ENCODE data around the gene MAPK14.
A peak's percentile ranks its signal among the peaks of the same experiment; 100 is the strongest.
"Not testable (repeated sequence)": the region's sequence is repeated elsewhere in the genome, so short reads cannot be mapped to it uniquely, and the experiment has no call there.

Gene MAPK14

DNA sequence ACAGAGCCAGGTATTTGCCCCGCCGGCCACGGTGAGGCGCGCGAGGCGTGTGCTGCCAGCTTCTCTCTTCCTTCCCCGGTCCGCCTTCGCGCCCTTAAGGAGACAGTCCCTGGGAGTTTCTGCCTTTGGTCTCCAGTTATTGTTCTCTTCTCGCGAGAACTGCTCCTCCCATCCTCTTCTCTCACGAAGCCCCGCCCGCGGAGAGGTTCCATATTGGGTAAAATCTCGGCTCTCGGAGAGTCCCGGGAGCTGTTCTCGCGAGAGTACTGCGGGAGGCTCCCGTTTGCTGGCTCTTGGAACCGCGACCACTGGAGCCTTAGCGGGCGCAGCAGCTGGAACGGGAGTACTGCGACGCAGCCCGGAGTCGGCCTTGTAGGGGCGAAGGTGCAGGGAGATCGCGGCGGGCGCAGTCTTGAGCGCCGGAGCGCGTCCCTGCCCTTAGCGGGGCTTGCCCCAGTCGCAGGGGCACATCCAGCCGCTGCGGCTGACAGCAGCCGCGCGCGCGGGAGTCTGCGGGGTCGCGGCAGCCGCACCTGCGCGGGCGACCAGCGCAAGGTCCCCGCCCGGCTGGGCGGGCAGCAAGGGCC is at the start of gene MAPK14:
Gene MAPK14, plus strand, starts transcription at position 308 of the 587 bp plus-strand sequence. CDS start 350 bp downstream, outside the sequence.
- DNase-seq = peak; percentile 99 to 100

DNA sequence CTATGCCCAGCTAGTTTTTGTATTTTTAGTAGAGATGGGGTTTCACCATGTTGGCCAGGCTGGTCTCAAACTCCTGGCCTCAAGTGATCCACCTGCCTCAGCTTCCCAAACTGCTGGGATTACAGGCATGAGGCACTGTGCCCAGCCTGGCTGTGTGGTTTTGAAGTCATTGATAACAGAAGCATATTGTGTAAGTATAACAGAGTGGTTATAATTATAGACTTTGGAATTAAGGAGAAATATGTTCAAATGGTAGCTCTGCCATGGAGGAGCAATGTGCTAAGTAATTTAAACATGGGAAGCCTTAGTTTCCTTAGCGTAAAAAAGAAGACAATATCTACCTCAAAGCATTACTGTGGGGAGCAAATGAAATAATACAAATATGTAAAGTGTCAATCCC is 47.5 kb upstream of the MAPK14 start:
- DNase-seq = not testable (repeated sequence)

DNA sequence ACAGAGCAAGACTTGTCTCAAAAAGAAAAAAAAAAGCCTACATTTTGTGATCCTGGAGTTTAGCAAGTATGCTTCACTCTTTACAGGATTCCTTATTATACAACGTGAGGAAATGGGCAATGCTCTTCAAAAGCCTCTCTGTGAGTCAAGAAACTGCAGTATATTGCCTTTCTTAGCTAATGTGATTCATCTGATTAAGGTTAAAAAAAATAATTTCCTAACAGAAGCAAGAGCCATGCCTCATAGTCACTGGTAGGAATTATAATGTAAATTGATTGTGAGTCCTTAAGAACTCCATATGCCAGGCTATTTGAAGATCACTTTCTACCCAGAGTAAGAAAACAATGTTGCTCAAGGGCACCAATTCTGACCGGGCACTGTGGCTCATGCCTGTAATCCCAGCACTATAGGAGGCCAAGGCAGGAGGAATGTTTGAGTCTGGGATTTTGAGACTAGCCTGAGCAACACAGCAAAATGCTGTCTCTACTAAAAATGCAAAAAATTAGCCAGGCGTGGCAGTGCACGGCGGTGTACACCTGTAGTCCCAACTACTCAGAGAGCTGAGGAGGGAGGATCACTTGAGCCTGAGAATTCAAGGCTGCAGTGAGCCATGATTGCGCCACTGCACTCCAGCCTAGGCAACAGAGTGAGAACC is 46.5 kb upstream of the MAPK14 start:
- DNase-seq = no peak

DNA sequence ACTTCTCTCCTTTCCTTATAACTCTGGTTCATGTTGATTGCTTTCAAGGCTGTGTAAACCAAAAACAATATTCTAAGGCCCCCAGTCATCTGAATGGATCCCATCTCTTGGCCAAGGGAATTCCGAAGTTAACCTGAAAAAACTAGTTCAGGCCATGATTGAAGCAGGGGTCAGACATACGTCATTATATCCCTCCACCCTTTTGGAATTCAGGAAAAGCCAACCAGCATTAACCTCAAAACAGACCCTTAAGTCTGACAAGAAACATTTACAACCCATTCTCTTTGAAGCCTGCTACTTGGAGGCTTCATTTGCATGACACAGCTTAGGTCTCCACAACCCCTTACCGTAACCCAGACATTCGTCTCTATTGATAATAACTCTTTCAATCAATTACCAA is 42.9 kb upstream of the MAPK14 start:
- no peak for DNase-seq

DNA sequence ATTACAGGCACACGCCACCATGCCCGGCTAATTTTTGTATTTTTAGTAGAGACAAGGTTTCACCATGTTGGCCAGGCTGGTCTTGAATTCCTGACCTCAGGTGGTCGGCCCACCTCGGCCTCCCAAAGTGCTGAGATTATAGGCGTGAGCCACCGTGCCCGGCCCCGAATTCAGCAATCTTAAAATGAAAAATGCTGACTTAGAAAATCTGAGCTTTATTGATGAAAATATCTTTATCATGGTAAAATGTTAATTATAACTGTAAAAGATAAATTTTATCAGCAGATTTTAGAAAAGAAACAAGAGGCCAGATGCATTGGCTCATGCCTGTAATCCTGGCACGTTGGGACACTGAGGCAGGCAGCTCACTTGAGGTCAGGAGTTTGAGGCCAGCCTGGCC is 39.6 kb upstream of the MAPK14 start:
- not testable (repeated sequence) for DNase-seq

DNA sequence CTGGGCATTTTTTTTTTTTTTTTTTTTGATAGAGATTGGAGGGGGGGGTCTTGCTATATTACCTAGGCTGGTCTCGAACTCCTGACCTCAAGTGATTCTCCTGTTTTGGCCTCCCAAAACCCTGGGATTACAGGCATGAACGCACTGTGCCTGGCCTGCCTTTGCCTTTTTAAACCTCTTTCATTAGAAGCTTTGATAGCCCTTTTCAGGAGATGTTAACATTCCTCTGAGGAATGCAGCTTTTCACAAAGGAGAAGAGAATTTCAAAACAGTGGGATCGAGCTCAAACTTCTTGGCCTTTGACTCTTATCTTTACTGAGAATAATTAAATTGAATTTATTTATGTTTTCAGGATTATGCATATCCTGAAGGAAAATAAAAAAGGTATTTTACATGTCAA is 34.5 kb upstream of the MAPK14 start:
- DNase-seq = no peak

DNA sequence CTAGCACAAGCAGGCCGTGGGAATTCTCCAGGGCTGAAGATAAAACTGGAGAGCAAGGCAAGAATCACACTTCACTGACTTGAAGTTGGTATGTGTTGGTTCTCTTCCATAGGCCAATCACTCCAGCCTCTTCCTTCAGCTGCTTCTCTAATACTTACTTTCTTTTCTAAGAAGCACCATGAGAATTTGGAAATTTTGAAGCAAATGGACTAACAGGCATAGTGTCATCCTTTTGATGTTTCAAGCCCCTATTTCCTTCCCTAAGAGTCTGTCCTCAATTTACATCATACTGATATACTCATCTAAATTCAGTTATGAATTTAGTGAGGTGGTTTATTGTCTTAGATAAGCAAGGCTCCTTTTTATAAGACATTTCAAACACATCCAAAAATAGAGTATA is 27.2 kb upstream of the MAPK14 start:
- DNase-seq = no peak

DNA sequence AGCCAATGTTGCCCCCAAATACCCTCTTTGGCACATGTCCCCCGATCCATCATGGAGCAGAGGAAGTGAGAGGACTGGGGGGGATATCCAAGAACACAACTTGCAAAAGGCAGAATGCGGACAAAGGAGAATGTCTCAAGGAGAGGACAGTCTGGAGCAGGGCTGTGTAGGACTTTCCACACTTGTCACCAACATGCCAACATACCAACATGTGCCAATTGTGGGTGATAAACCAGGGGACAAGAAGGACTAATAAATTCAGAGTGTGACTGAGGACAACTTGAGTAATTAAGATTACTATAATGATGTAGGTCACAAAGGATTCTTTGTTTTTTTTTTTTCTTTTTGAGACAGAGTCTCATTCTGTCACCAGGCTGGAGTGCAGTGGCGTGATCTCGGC is 11.9 kb upstream of the MAPK14 start:
- no peak for DNase-seq

DNA sequence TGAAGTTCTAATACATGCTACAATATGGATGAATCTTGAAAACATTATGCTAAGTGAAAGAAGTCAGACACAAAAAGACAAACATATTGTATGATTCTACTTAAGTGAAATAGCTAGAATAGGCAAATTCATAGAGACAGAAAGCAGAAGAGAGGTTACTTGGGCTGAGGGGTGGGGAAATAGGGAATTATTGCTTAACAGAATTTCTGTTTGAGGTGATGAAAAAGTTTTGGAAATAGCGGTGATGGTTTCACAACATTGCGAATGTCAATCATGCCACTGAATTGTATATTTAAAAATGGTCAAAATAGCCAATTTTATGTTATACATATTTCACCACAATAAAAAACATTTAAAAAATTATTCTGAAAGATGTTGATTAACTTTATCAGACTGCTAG is 9.3 kb upstream of the MAPK14 start:
- no peak for DNase-seq

DNA sequence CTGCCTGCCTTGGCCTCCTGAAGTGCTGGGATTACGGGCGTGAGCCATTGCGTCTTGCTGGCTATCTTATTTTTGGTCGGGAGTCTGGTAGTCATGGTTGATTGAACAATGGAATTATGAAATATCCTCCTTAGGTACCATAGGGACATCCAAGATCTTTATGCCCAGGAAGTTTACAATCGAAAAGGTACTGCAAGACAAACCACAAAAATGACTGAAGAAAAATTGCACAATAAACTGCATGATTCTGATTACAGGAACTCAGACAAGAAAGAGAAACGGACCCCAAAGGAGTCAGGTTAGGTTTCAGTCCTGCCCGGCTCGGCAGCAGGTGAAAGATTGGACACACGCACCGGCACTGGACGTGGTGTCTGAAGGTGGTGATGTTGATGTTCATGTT is 8.4 kb upstream of the MAPK14 start:
- DNase-seq = no peak

DNA sequence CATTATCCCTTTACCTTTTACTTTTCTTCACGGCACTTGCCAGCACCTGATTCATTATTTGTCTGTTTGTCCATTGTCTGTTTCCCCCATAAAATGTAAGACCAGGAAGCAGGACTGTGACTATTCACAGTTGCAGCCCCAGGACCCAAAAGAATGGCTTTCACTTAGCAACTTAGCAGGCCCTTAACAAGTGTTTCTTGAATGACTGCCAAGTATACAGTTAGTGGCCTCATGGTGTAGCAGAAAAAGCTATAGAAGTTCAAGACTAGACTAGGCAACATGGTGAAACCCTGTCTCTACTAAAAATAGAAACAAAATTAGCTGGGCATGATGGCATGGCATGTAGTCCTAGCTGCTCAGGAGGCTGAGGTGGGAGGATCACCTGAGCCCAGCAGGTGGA is 7.5 kb upstream of the MAPK14 start:
- no peak for DNase-seq

DNA sequence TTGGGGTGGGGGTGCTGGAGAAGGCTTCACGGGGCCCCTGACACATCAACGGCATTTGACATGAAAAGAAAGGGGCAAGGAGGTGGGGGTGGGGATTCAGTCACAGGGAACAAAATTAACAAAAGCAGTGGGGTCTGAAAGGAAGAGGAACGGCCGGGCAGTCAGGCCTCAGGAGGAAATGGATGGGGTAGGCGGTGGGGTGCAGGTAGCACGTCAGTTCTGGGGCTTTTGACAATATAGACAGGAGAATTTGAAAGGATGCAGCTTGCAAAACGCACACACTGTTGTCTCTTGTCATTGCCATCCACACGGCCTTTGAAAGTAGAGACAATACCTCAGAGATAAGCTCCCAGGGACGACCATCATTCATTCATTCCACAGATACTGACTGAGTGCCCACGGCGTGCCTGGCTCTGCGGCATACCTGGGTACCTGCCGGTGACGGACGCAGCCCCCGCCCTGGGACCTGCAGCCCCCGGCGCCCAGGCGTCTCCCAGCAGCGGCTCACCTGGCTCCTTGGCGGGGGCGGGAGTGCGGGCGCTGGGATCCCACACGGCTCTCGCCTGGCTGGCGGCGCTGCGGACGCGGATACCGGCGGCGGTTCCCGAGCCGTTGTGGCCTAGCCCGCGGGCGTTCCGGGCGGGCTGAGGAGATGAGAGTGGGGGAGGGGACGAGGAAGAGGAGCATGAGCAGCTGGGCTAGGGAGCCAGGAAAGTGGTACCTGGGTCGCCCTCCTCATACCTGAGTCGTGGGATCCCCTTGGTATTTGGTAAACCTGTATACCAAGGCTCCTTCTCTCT is 3.4 kb upstream of the MAPK14 start, which contains the start of gene SLC26A8:
Gene SLC26A8, minus strand, starts transcription at position 646 of the 800 bp plus-strand sequence. CDS start 4,934 bp downstream, outside the sequence.
- DNase-seq = no peak

DNA sequence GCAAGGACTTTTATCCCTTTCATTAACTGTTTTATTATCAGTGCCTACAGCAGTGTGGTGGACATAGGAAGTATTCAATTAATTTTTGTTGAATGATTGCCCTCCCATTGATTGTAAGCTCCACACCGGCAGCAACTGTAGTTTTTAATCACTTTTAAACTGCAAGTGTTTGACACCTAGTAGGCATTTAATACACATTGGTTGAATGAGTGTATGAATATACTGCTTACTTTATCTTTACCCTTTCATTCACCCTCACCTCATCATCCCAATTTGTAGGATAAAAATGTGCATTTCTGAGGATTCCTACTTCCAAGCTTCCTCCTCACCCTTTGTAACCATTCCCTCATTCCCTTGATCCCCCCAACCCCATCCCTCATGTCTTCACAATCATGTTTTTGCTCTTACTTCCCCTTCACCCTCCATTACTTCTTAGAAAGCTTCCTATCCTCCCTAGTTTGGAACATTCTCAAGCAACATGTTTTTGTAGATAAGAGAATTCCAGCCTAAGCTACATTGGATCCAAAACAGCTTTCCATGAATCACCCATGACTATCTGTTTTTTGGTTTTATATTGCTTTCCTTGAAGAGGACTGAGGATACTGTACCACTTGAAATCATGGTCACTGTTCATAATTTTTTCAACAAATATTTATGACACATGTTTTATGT is 2.2 kb upstream of the MAPK14 start:
- DNase-seq = no peak

DNA sequence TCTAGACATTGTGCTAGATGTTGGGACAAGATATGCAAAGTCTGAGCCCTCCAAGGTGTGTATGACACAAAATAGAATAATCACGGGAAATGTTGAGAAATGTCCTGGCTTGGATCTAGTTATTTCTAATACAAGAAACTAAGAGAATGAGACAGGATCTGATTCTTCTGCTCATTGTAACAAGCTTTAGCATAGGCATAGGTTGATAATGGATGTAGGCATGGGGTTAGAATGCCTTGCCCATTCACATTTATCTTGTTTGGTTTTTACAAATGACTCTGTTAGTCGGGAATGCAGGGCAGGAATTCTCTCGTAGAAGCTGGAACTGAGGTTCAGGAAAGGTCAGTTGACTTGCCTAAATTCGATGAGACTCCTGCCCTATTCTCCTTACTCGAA is 1.7 kb upstream of the MAPK14 start:
- no peak for DNase-seq

DNA sequence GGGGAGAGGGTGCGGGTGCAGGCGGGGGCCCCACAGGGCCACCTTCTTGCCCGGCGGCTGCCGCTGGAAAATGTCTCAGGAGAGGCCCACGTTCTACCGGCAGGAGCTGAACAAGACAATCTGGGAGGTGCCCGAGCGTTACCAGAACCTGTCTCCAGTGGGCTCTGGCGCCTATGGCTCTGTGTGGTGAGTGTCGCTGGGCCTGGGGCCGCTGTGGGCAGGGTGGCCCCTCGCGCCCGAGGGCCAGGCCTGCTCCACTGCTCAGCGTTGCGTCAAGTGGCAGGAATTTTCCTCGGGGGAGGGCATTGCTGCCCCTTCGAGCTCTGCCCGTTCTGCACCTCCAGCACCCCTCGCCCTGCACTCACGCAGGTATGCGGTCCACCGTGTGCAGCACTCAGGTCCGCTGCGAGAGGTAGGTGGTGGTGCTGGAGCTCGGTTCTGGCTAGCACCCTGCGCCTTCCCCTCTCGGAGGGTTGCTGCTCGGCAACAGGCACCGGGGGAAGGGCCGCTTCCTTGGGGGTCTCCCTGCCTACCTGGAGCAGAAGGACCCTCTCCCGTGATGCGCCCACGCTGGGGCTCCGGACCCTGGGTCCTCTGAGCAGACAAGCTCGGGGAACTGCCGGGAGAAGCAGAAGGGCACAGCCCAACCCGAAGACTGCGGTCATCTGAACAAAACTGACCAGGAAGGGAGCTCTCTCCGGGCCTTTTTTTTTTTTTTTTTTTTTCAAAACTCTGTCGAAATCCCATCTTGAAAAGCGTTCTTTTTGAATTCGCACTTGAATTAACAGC is 674 bp downstream of the MAPK14 start:
- DNase-seq = peak in 1 of 2 donors; percentile 37

DNA sequence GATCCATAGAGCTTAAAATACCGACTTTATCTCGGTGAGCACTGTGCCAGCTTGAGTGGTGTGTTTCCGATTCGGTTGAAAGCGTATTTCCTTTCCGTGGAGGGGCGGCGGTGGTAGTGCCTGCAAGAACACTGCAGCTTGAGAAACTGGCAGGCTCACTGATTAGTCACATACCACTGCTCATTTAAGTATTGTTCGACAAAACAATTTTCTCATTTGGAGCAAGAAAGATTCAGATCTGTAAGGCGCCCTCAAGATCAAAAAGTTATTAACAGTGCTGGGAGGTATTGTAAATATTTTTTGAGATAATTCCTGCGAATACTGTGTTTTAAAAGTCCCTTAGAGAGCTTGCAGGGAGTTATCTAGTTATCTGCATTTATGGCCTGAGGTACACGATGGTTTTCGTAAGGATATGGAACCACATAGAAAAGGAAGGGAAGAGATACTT is 1.3 kb downstream of the MAPK14 start:
- peak; percentile 66 to 71 for DNase-seq

DNA sequence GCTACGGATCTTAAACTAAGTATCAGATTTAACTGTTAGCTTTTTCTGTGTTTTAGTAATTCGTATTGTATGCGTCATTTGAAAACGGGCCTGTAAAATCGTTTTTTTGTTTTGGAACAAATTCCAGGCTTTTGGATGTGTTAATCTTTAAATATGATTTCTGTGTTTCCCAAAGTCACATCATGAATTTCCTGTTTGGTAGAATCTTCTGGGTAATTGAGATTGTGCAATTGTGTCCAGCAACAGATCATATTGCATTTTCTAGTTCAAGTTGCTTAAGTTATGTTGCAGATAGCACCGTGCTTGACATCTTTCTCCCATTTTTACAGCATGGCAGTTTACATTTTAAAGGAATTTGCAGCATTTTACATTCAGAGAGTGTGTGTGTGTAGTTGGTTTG is 1.9 kb downstream of the MAPK14 start:
- DNase-seq = no peak

DNA sequence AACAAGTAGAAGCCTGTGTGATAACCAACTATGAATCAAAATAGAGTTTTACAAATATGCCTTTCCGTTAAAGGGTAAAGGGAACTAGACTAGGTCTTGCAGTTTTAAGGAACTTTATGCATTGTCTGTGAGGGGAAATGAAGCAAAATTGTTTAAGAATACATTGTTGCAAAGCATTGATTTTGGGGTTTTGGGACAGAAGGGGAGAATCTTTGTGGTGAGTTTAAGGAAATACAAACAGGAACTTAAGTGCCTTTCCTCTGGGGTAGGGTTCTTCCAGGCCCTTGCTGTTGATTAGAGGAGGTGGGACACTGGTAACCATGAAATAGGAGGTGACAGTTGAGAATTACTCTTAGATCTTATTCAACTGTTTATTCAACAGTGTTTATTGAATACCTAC is 4.7 kb downstream of the MAPK14 start:
- no peak for DNase-seq

DNA sequence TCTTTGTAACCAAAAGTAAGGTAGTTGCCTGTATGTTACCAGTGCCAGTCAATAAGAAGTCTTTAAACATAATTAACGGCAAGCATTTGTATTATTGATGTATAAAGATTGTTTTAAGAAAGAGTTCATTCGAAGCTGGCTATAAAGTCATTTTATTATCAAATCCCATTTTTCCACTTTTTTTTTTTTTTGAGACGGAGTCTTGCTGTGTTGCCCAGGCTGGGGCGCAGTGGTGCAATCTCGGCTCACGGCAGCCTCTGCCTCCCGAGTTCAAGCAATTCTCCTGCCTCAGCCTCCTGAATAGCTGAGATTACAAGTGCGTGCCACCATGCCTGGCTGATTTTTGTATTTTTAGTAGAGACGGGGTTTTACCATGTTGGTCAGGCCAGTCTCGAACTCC is 5.5 kb downstream of the MAPK14 start:
- not testable (repeated sequence) for DNase-seq

DNA sequence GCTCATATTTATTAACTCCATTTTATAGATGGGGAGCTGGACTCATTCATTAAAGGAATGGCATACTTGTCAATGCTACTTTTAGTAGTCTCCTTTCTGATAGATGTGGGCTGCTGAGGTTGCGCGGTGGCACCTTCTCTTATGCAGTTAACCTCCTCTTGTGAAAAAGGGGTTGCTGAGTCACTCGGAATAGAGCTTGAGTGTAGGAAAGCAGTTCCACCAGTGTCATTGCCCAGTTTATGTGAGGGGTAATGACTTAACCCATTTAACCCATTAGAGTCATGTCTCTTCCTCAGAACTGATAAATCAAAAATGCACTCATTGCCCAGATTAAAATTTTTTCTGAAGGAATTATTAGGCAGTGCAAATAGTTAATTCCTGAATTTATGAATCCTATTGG is 6.3 kb downstream of the MAPK14 start:
- DNase-seq = peak in 1 of 2 donors; percentile 18

DNA sequence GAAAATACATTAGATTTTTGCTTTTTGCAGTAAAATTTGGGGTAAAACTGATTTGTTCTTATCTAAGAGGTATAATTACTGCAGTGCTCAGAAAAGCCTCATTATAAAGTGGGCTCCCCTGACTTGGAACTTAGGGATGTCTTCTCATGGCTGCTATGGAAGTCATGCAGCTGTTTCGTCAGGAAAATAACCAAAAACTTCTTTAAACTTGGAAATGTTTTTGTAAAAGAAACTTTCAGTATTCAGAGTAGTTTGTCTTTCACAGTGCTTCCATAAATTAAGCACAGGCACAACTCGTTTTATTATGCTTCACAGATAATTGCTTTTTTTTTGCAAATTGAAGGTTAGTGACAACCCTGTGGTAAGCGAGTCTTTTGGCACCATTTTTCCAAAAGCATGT is 6.8 kb downstream of the MAPK14 start:
- no peak for DNase-seq

DNA sequence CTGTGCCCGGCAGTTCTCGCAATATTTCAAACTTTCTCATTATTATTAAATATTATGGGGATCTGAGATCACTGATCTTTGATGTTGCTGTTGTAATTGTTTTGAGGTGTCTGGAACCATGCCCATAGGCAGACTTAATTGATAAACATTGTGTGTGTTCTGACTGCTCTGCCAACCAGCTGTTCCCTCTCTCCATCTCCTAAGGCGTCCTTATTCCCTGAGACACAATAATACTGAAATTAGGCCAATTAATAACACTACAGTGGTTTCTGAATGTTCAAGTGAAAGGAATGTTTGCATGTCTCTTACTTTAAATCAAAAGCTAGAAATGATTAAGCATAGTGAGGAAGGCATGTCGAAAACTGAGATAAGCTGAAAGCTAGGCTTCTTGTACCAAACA is 7.6 kb downstream of the MAPK14 start:
- DNase-seq = no peak

Measured in CD4-positive, alpha-beta T cell treated with Interleukin-4 for 1 hour (primary cell).